GM19395 (cell line): ENCODE results near the gene TMPO.
"Not testable (repeated sequence)": the region's sequence is repeated elsewhere in the genome, so short reads cannot be mapped to it uniquely, and the experiment has no call there.

Experiments used
- ATAC-seq: cut with Tn5 transposase; IDR thresholded peaks from one replicate; pipeline ENCODE4 v1.9.1; 2021; ENCODE audit warnings: mild to moderate bottlenecking, moderate library complexity; ENCODE audit not compliant: unreplicated experiment

The TMPO gene

DNA sequence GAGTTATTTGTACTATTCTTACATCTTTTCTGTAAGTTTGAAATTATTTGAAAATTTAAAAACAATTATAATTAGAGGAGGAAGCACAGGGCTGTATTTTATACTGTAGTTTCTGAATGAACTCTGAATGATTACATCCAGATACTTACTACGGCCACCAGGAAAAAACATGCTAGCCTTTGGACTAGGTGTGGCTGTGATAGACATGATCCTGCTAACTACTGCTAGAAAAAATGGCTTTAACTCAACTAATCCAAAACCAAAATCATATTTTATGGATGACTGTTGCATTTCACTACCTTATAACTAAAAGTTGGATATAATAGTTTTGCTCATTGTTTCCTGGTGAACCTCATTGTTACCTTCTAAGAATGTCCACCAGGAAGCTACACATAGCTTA, 63.0 kb downstream of the TMPO start:
- no peak for ATAC-seq

DNA sequence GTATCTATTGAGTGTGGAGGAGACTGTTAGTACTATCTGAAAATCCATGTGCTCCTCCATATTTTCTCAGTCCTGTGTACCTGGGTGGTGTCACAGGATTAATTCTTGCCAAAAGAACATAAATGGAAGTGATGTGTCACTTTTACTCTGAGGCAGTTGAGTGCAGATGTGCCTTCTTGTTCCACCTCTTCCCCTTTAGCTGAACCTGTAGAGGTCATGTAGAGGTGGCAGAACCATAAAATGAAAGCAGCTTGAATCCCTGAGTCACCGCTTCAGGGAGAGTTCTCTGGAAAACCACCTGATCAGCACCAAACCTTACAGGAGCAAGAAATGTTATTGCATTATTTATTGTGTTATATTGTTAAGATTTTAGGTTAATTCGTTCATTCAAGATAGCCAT, 63.4 kb downstream of the TMPO start:
- no peak for ATAC-seq

DNA sequence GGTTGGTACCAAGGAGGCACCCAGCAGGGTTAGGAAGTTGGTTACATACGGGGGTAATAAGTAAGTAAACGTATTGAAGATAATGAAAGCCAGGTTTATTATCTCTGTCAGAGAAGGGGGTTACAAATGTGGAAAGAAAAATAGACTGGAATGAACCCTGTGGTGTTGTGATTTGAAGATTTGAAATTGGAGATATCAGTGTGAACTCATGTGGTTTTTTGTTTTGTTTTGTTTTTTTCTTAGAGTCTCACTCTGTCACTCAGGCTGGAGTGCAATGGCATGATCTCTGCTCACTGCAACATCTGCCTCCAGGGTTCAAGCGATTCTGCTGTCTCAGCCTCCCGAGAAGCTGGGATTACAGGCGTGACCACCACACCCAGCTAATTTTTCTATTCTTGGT, 64.0 kb downstream of the TMPO start:
- ATAC-seq, result no peak

DNA sequence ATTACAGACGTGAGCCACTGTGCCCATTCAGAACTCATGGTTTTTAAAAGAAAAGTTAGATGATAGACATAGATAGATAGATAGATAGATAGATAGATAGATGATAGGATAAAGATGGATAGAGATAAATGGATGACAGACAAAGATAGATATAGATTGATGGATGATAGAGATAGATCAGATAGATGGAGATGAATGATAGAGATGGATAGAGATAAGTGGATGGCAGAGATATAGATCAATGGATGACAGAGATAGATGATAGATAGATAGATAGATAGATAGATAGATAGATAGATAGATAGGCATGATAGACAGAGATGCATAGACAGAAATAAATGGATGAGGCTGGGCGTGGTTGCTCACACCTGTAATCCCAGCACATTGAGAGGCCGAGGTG, 64.4 kb downstream of the TMPO start:
- no peak for ATAC-seq

DNA sequence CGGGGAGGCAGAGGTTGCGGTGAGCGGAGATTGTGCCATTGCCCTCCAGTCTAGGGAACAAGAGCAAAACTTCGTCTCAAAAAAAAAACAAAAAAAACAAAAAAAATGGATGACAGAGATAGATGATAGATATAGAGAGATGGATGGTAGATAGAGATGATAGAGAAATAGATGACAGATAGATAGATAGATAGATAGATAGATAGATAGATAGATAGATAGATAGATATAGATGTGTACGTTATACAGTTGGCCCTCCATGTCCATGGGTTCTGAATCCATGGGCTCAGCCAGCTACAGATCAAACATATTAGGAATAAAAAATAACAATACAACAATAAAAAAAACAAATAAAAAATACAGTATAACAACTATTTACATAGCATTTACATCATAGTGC, 65.3 kb downstream of the TMPO start:
- no peak for ATAC-seq

DNA sequence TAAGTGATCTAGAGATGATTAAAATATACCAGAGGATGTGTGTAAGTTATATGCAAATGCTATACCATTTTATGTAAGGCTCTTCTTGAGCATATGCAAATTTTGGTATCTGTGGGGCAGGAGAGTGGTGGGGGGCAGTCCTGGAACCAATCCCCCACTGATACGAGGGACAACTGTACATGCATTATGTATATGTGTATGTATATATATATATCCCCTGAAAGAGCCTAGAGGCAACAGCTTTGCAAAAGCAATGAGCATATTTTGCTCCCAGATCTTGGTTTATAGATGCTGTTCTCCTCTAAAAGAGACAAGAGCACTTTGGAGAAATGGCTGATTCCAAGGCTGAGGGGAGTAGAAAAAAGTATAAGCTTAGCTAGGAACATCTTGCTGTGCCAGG, 65.7 kb downstream of the TMPO start:
- ATAC-seq, result no peak

DNA sequence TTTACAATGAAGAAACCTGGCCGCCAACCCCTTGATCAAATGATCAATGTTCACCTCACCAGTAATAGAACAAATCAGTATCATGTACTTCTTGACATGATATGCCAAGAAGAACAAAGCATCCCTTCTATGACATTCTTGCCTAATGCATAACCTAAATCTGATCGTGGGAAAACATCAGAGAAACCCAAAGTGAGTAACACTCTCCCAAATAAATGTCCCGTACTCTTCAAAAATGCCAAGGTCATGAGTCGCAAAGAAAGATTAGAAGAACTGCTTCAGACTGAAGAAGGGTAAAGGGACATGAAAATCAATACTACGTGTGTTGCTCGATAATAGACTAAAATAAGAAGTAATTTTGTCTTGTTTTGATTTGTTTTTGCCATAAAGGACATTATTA, 66.7 kb downstream of the TMPO start:
- no peak for ATAC-seq

DNA sequence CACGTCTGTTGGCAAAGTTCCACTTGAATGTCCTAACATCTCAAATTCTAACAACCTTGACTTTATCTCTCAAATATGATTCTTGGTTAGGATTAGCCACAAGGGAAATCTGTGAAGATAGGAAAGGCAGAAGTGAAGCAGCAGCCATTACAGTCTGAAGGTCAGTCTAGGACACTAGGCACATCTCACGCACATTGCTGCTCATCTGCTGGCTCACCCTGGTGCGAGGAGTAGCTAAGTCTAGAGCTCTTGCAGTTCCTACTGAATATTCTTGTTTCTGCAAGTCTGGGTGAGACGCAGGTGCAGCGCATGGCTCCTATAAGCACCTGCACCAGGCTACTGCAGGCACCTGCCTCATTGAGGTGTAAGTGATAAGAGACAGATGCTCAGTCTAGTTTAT, 71.7 kb downstream of the TMPO start:
- no peak for ATAC-seq

DNA sequence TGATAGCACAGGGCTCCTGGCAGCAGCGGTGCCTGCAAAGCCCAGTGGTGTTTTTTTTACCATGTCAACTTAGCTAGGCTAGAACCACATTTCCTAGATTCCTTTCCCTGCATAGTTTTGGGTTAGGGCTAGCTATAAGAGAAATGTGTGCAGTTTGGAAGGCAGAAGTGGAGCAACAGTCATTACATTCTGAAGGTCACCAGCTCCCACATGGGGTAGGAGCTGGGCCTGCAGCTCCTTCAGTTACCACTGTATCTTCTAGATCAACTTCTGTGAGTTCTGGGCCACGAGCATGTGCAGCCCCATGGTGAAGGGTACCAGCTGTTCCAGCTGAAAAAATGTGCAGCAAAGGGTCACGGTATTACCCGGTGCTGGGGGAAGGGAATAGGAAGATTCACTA, 75.8 kb downstream of the TMPO start:
- ATAC-seq, result no peak

DNA sequence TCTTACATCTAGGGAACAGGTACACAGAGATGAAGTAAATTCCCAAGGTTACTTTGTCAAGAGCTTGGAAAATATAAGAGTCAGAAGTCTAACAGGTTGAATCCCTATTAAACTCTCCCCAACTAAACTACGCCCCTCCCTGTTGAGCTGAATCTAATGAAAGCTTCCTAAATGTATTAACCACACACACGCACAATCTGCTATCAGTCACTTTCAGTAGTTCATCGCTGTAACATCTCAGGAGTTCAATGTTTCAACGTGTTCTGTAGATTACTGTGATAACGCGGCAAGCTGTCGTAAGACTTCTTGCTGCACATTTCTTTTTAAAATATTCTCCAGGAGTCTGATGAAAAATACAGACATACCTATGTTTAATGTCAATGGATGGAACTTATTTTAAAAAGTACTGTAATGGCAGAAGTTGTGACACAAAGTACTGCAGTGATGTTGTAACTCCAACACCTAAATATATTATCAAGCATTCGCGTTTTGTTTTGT, 77.5 kb downstream of the TMPO start:
- no peak for ATAC-seq

DNA sequence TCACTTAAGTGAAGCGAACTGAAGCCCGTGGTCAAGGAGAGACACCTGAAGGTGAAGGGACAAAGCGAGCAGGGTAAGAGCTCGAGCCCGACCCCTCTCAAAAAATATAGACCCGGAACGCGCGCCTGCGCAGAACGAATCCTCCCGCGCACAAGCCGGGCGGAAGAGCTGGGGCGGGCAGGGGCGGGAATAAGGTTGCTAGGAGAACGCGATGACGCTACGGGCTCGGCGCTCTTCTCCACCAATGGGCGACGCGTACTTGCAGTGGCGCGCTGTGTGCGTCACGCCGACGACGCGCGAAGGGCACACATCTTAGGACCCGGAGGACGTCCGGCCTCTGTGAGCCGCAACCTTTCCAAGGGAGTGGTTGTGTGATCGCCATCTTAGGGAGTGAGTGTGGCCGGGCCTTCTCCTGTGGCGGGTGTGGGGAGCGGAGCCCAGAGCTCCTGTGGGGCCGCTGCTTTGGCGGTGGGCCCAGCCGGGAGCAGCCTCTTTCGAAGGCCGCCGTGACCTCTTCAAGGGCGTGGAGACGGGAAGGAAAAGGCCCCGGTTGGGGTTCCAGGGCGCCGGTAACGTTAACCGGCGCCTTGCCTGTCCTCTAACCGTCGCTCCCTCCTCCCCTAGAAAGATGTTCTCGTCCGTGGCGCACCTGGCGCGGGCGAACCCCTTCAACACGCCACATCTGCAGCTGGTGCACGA, 78.1 kb downstream of the TMPO start, which contains the start of gene SLC25A3:
TSS of gene SLC25A3 (plus strand) at position 336 of the 699 bp plus-strand sequence. CDS start at position 629, 293 bp downstream.
- peak; percentile 99 for ATAC-seq

DNA sequence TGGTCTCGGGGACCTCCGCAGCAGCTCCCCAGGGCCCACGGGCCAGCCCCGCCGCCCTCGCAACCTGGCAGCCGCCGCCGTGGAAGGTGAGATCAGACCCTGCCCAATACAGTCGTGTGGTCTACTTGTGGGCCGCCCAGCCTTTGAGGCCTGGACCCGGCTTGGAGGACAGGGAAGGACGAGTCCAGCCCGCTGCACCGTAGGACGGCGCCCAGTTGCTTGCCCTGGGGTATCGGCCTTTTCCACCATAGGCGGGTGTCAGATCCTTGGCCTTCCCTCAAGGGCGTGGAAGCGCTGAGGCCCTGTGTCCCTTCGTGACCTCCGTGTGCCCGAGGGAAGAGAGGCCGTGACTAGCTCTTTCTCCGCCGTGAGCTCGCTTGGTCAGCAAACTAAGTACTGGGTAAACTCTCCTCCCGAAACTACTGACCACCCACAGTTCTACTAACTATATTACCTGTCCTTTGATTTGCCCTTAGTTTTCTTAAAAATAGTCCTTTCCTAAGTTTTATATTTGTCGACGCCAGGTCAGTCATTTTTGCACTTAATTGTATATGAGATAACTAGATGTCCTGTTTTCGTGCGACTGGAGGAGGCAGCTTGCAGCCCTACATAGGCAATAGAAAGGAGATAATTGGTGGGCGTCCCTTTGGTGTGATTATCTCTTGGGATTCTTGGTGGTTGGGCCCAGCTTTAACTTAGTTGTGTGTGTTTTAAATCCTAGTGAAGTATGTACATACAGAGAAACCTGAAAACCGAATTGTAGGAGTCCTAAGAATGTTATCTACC, 78.9 kb downstream of the TMPO start:
- ATAC-seq, result peak; percentile 13

DNA sequence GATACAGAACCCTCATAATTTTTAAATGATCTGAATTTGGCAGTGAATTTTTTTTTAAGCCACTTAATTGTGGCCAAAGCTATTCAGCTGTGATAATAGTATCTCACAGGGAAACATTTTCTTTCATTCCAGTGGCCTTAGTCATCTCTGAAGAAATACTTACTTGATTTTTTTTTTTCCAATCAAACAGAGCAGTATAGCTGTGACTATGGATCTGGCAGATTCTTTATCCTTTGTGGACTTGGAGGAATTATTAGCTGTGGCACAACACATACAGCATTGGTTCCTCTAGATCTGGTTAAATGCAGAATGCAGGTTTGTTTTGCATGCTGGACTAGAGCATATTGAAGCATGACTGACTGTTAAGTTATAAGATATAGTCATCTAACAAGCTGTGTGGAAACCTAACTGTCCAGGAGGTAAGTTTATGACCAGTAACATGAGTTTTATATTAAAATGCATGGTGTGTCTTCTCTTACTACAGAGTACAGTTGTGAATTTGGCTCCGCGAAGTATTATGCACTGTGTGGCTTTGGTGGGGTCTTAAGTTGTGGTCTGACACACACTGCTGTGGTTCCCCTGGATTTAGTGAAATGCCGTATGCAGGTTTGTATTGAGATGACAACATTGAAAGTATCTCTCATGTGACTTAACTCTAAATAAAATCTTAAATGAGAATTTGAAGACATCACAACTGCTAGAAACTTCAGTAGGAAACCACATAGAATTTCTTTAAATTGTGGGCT, 80.0 kb downstream of the TMPO start:
- ATAC-seq, result no peak

DNA sequence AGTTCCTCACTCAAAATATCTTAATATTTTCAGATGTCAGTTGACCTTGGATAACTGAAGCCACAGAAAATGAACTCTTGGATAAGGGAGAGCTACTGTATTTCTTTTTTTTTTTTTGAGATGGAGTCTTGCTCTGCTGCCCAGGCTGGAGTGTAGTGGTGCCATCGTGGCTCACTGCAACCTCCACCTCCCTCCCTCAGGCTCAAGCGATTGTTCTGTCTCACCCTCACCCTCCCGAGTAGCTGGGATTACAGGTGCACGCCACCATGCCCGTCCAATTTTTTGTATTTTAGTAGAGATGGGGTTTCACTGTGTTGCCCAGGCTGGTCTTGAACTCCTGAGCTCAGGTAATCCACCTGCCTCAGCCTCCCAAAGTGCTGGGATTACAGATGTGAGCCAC, 81.9 kb downstream of the TMPO start:
- not testable (repeated sequence) for ATAC-seq
